Adrenal gland (tissue), 5 donors: Measurements from ENCODE around the gene EDEM1.

Experiments used
- POLR2A ChIP-seq, 2 donors: fragments of 450-650 bp; IDR thresholded peaks; one replicate each; pipeline ENCODE4 v1.6.1; 2017; ENCODE audit warnings: antibody characterized with exemption in 2 of 2, mild to moderate bottlenecking in 2 of 2, moderate library complexity in 1 of 2
- TF ChIP-seq, protein P1 (sequence below), 6 experiments: fragments of 450-650 bp in 4 of 6; fragments of 200-600 bp in 2 of 6; sonication (generic) in 1 of 6; IDR thresholded peaks; 1 replicate in 5 of 6; 2 replicates in 1 of 6; pipeline versions ENCODE4 v1.5.1 to v1.8.0; 2016 to 2021; ENCODE audit warnings: antibody characterized with exemption in 6 of 6, mild to moderate bottlenecking in 2 of 6, moderate library complexity in 1 of 6
- donor health status: DM: no; HTN: no; CAD: no.

GRCh38 chr3:5194341-5194740 lies 6.8 kb downstream of the EDEM1 start:
- no peak for TF ChIP-seq POLR2A (IDR thresholded peaks at IDR 0.05)
- TF ChIP-seq, protein P1, sequence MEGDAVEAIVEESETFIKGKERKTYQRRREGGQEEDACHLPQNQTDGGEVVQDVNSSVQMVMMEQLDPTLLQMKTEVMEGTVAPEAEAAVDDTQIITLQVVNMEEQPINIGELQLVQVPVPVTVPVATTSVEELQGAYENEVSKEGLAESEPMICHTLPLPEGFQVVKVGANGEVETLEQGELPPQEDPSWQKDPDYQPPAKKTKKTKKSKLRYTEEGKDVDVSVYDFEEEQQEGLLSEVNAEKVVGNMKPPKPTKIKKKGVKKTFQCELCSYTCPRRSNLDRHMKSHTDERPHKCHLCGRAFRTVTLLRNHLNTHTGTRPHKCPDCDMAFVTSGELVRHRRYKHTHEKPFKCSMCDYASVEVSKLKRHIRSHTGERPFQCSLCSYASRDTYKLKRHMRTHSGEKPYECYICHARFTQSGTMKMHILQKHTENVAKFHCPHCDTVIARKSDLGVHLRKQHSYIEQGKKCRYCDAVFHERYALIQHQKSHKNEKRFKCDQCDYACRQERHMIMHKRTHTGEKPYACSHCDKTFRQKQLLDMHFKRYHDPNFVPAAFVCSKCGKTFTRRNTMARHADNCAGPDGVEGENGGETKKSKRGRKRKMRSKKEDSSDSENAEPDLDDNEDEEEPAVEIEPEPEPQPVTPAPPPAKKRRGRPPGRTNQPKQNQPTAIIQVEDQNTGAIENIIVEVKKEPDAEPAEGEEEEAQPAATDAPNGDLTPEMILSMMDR (IDR thresholded peaks at IDR 0.05) = no peak
